H1 (cell line): ENCODE results near the gene KLRK1. TPM values are rescaled to one million over a fixed set of nuclear protein-coding genes. Genes with fewer than 3 reads are reported as not detected.

ENCODE experiments used
- CTCF ChIA-PET: fragments of 300-600 bp; sonication (Branson Sonifier 250); formaldehyde crosslinking; loops from one replicate; lab custom pipeline; 2021; ENCODE audit not compliant: partially characterized antibody; lab: Charles Lee
- POLR2A ChIA-PET: fragments of 300-600 bp; sonication (Branson Sonifier 250); formaldehyde crosslinking; loops from one replicate; lab custom pipeline; 2021; ENCODE audit warnings: inconsistent platforms; ENCODE audit not compliant: partially characterized antibody; lab: Charles Lee
- DNase-seq, 2 experiments: peaks; one replicate each; pipeline versions ENCODE4 v3.0.0 to v3.0.0-alpha.2; 2010 to 2022; ENCODE audit warnings: low spot score in 2 of 2, low read depth in 1 of 2, mixed read lengths in 1 of 2
- FAIRE-seq: peaks from 2 replicates; lab custom pipeline; 2011; peaks lifted over from hg19 to GRCh38; lab: Jason Lieb, UNC
- H2AFZ ChIP-seq: 2 replicates; pipeline ENCODE4 v1.8.1; 2012; ENCODE audit warnings: low read length, inconsistent platforms
- H2AK5ac ChIP-seq: 2 replicates; pipeline ENCODE4 v1.6.1; 2013; ENCODE audit warnings: low read depth, low read length
- H2BK120ac ChIP-seq: replicated peaks from 2 replicates; pipeline ENCODE3; 2013; ENCODE audit warnings: low read depth, low read length, inconsistent platforms
- H2BK12ac ChIP-seq: 2 replicates; pipeline ENCODE4 v1.6.1; 2013; ENCODE audit warnings: low read depth, low read length
- H2BK15ac ChIP-seq: 2 replicates; pipeline ENCODE4 v1.6.1; 2013; ENCODE audit warnings: low read length
- H2BK20ac ChIP-seq: 2 replicates; pipeline ENCODE4 v1.6.1; 2013; ENCODE audit warnings: low read length
- H2BK5ac ChIP-seq: 2 replicates; pipeline ENCODE4 v1.6.1; 2013; ENCODE audit warnings: low read depth, low read length
- H3K14ac ChIP-seq: 2 replicates; pipeline ENCODE4 v1.6.1; 2013; ENCODE audit warnings: inconsistent platforms; ENCODE audit not compliant: insufficient read length
- H3K18ac ChIP-seq: 2 replicates; pipeline ENCODE4 v1.6.1; 2013; ENCODE audit warnings: low read length; ENCODE audit errors: extremely low read depth
- H3K23ac ChIP-seq: 2 replicates; pipeline ENCODE4 v1.6.1; 2013; ENCODE audit warnings: inconsistent platforms; ENCODE audit not compliant: insufficient read length
- H3K23me2 ChIP-seq: 2 replicates; pipeline ENCODE4 v1.6.1; 2013; ENCODE audit warnings: low read depth, low read length
- H3K27ac ChIP-seq: 2 replicates; pipeline ENCODE4 v1.6.1; 2011; ENCODE audit warnings: low read depth, low read length, inconsistent platforms
- H3K27me3 ChIP-seq, 4 experiments: replicated peaks in 1 of 4; 1 replicate in 1 of 4; 2 replicates in 3 of 4; pipeline versions ENCODE4 v1.6.1 to v1.8.1; 2011 to 2013; ENCODE audit warnings: low read length in 3 of 4, mild to moderate bottlenecking in 3 of 4, inconsistent platforms in 2 of 4, mixed read lengths in 2 of 4, moderate library complexity in 1 of 4; ENCODE audit not compliant: control insufficient read depth in 3 of 4, insufficient read depth in 3 of 4; ENCODE audit errors: extremely low read depth in 1 of 4
- H3K36me3 ChIP-seq, 4 experiments: 2 replicates each; pipeline versions ENCODE4 v1.6.1 to v1.8.1; 2011 to 2013; ENCODE audit warnings: mild to moderate bottlenecking in 4 of 4, low read length in 3 of 4, moderate library complexity in 2 of 4, control low read depth in 1 of 4, inconsistent platforms in 1 of 4; ENCODE audit not compliant: insufficient read depth in 4 of 4, control insufficient read depth in 2 of 4
- H3K4ac ChIP-seq: replicated peaks from 2 replicates; pipeline ENCODE3; 2013; ENCODE audit warnings: low read length, low read depth, mixed read lengths, inconsistent platforms; ENCODE audit not compliant: insufficient read length
- H3K4me1 ChIP-seq, 4 experiments: replicated peaks in 1 of 4; 1 replicate in 1 of 4; 2 replicates in 3 of 4; pipeline versions ENCODE4 v1.6.1 to v1.8.1; 2011 to 2013; ENCODE audit warnings: low read length in 3 of 4, inconsistent platforms in 2 of 4, mixed read lengths in 1 of 4; ENCODE audit not compliant: insufficient read depth in 4 of 4, control insufficient read depth in 3 of 4
- H3K4me2 ChIP-seq, 2 experiments: 2 replicates each; pipeline versions ENCODE4 v1.6.1 to v1.8.1; 2011 to 2013; ENCODE audit warnings: low read depth in 2 of 2, low read length in 2 of 2, control low read depth in 1 of 2, inconsistent platforms in 1 of 2, mild to moderate bottlenecking in 1 of 2; ENCODE audit not compliant: insufficient read depth in 1 of 2
- H3K4me3 ChIP-seq, 4 experiments: fragments of 200-600, 300-600 bp in 1 of 4; sonication (generic), shearing (Covaris generic), sonication (Bioruptor Twin) in 1 of 4; 2 replicates each; pipeline versions ENCODE4 v1.5.1 to v1.8.1; 2011 to 2016; ENCODE audit warnings: low read length in 4 of 4, low read depth in 3 of 4, control low read depth in 2 of 4, inconsistent platforms in 2 of 4, mild to moderate bottlenecking in 2 of 4, mixed read lengths in 1 of 4, moderate library complexity in 1 of 4; ENCODE audit not compliant: insufficient read depth in 2 of 4; ENCODE audit errors: extremely low read depth in 1 of 4
- H3K56ac ChIP-seq: replicated peaks from 2 replicates; pipeline ENCODE3; 2013; ENCODE audit warnings: low read depth, mild to moderate bottlenecking, mixed read lengths, low read length, inconsistent platforms; ENCODE audit not compliant: insufficient read length
- H3K79me1 ChIP-seq: 2 replicates; pipeline ENCODE4 v1.6.1; 2013; ENCODE audit warnings: low read depth, low read length, control low read depth
- H3K79me2 ChIP-seq, 2 experiments: 2 replicates each; pipeline versions ENCODE4 v1.6.1 to v1.8.1; 2012 to 2013; ENCODE audit warnings: low read length in 2 of 2, mild to moderate bottlenecking in 2 of 2, inconsistent platforms in 1 of 2; ENCODE audit not compliant: insufficient read depth in 2 of 2, control insufficient read depth in 1 of 2
- H3K9ac ChIP-seq, 4 experiments: replicated peaks in 1 of 4; 1 replicate in 1 of 4; 2 replicates in 3 of 4; pipeline versions ENCODE4 v1.6.1 to v1.8.1; 2011 to 2013; ENCODE audit warnings: low read depth in 3 of 4, low read length in 3 of 4, control low read depth in 2 of 4, mild to moderate bottlenecking in 2 of 4, moderate library complexity in 2 of 4, inconsistent platforms in 1 of 4; ENCODE audit errors: extremely low read depth in 1 of 4
- H3K9me3 ChIP-seq, 2 experiments: 2 replicates each; pipeline versions ENCODE4 v1.6.1 to v1.8.1; 2012 to 2013; ENCODE audit warnings: mild to moderate bottlenecking in 2 of 2, moderate library complexity in 2 of 2, control low read depth in 1 of 2, inconsistent platforms in 1 of 2, low read depth in 1 of 2, low read length in 1 of 2, mixed read lengths in 1 of 2; ENCODE audit not compliant: insufficient read depth in 2 of 2
- H4K20me1 ChIP-seq, 2 experiments: replicated peaks in 1 of 2; 2 replicates each; pipeline versions ENCODE3 to v1.8.1; 2011 to 2013; ENCODE audit warnings: inconsistent platforms in 2 of 2, low read length in 2 of 2, mild to moderate bottlenecking in 1 of 2; ENCODE audit not compliant: insufficient read depth in 2 of 2, control insufficient read depth in 1 of 2
- H4K5ac ChIP-seq: 2 replicates; pipeline ENCODE4 v1.6.1; 2013; ENCODE audit warnings: low read length, low read depth, mixed read lengths, inconsistent platforms; ENCODE audit not compliant: insufficient read length
- H4K8ac ChIP-seq: 2 replicates; pipeline ENCODE4 v1.8.0; 2013; ENCODE audit warnings: mild to moderate bottlenecking, moderate library complexity, low read length, inconsistent platforms; ENCODE audit not compliant: insufficient read depth; ENCODE audit errors: extremely low read depth
- H4K91ac ChIP-seq: replicated peaks from 2 replicates; pipeline ENCODE3; 2013; ENCODE audit warnings: low read length, mixed read lengths, inconsistent platforms; ENCODE audit not compliant: insufficient read length
- BRCA1 ChIP-seq: IDR thresholded peaks from 2 replicates; pipeline ENCODE4 v1.6.1; 2012; ENCODE audit warnings: low read depth, low read length, improper control_type of control experiment
- CBX8 ChIP-seq: fragments of 300-800, 300-1000 bp; sonication (generic); IDR thresholded peaks from 2 replicates; pipeline ENCODE4 v1.7.1; 2016; ENCODE audit warnings: low read depth, low read length, borderline replicate concordance
- CEBPB ChIP-seq: IDR thresholded peaks from 2 replicates; pipeline ENCODE4 v1.6.1; 2012; ENCODE audit warnings: low read depth, low read length
- CREB1 ChIP-seq: IDR thresholded peaks from 2 replicates; pipeline ENCODE4 v1.6.1; 2012; ENCODE audit warnings: inconsistent platforms
- GTF2F1 ChIP-seq: IDR thresholded peaks from 2 replicates; pipeline ENCODE4 v1.6.1; 2012; ENCODE audit warnings: low read depth, low read length, improper control_type of control experiment, borderline replicate concordance
- JUN ChIP-seq: IDR thresholded peaks from 2 replicates; pipeline ENCODE4 v1.6.1; 2011; ENCODE audit warnings: low read depth, mild to moderate bottlenecking, improper control_type of control experiment, low read length
- KDM4A ChIP-seq: IDR thresholded peaks from one replicate; pipeline ENCODE4 v1.7.1; 2012; ENCODE audit warnings: low read depth, mild to moderate bottlenecking, moderate library complexity, low read length, inconsistent platforms; ENCODE audit not compliant: severe bottlenecking
- MAX ChIP-seq: IDR thresholded peaks from 2 replicates; pipeline ENCODE4 v1.6.1; 2012; ENCODE audit warnings: inconsistent platforms
- NANOG ChIP-seq: IDR thresholded peaks from 2 replicates; pipeline ENCODE4 v1.6.1; 2011; ENCODE audit warnings: low read length, low read depth, mild to moderate bottlenecking, inconsistent platforms; ENCODE audit not compliant: insufficient read depth, poor library complexity, severe bottlenecking
- PHF8 ChIP-seq: fragments of 200-600 bp; sonication (generic); conservative IDR thresholded peaks from 2 replicates; pipeline ENCODE4 v1.7.1; 2012; ENCODE audit warnings: low read depth, mild to moderate bottlenecking, inconsistent platforms, low read length, moderate library complexity
- SP4 ChIP-seq: IDR thresholded peaks from 2 replicates; pipeline ENCODE4 v1.6.1; 2012; ENCODE audit warnings: low read length, inconsistent platforms
- SUZ12 ChIP-seq: fragments of 200-600 bp; sonication (generic); IDR thresholded peaks from 2 replicates; pipeline ENCODE4 v1.6.1; 2012; ENCODE audit warnings: mild to moderate bottlenecking, inconsistent platforms, low read length, moderate library complexity, mixed read lengths
- WGBS, 2 experiments: shearing (Covaris generic) in 1 of 2; methylation state at CpG; one replicate each; pipeline versions ENCODE4 v1.1.6 to v1.1.7; 2013 to 2015; ENCODE audit warnings: low lambda C conversion rate in 2 of 2, mixed read lengths in 2 of 2, inconsistent platforms in 1 of 2, low coverage in 1 of 2, missing lambda C conversion rate in 1 of 2; ENCODE audit not compliant: insufficient replicate concordance in 2 of 2, insufficient coverage in 1 of 2, insufficient read length in 1 of 2; ENCODE audit errors: extremely low coverage in 1 of 2, missing lambda C conversion rate in 1 of 2; 5-methylcytosine and 5-hydroxymethylcytosine counted together
- polyA plus RNA-seq, 7 experiments: library from polyadenylated mRNA; depleted of rRNA in 3 of 7; stranded (reverse) in 5 of 7; unstranded in 2 of 7; fragments of >200 nt in 5 of 7; fragments of 200-250 nt in 2 of 7; gene quantifications; 1 replicate in 5 of 7; 2 replicates in 1 of 7; 4 replicates in 1 of 7; pipeline versions ENCODE4 v1.2.1 to v1.2.3, GENCODE V29; 2011 to 2013; ENCODE audit warnings: missing spikeins in 2 of 7, mixed read lengths in 2 of 7
- total RNA-seq: library from RNA; stranded (reverse); fragmentation: NEBNext Ultra II Directional; extraction: Animal tissue kit (Norgen Biotek cat#: 25700); gene quantifications from 2 replicates; pipeline ENCODE4 v1.2.1, GENCODE V29; 2021

KLRK1 gene
- total and polyA plus RNA-seq, 2 of the 8 experiments (the other 6 are each of a cell fraction or from before 2014, with no cell fraction given) = not detected

GRCh38 chr12:10381928-10382628 is 7.8 kb downstream of the KLRK1 start:
- Histone ChIP-seq H4K5ac (no peak overlapping the region), H3K56ac (no peak overlapping the region), H2AFZ (no peak overlapping the region), H3K9me3 (no peaks in the 10 kb centered on the region; a peak in 1 of 4 replicates), H2BK15ac (no peak overlapping the region), H3K79me1 (no peaks in the 10 kb centered on the region), H3K23ac (no peak overlapping the region), H2BK120ac (no peak overlapping the region), H3K4me3 (no peak overlapping the region), H3K36me3 (no peaks in the 10 kb centered on the region), H3K27ac (no peak overlapping the region), H3K4me1 (no peaks in the 10 kb centered on the region), H2AK5ac (no peak overlapping the region), H3K4me2 (no peak overlapping the region), H4K91ac (no peak overlapping the region), H4K20me1 (no peaks in the 10 kb centered on the region), H3K27me3 (no peaks in the 10 kb centered on the region), H3K4ac (no peak overlapping the region), H3K14ac (no peak overlapping the region), H3K79me2 (no peaks in the 10 kb centered on the region), H3K9ac (no peak overlapping the region), H3K23me2 (no peaks in the 10 kb centered on the region), H3K18ac (no peak overlapping the region), H2BK20ac (no peak overlapping the region), H4K8ac (no peak overlapping the region; the same call in 1 of the 2 replicates), H2BK12ac (no peak overlapping the region), H2BK5ac (no peak overlapping the region)
- CTCF ChIA-PET = no interaction called here
- DNase-seq = no peak
- WGBS, 2 experiments = 94% methylated on average over 4 of the region's 4 CpGs; no CpG with 5 or more reads in 1 of the 2 experiments
- POLR2A ChIA-PET = no interaction called here
- no peak for FAIRE-seq
- no peak for TF ChIP-seq SP4
- no peak for TF ChIP-seq PHF8
- TF ChIP-seq CEBPB = no peak
- no peak for TF ChIP-seq GTF2F1
- no peak for TF ChIP-seq KDM4A
- TF ChIP-seq CBX8 = no peak
- TF ChIP-seq SUZ12 = no peak
- TF ChIP-seq NANOG = no peak
- TF ChIP-seq BRCA1 = no peak
- TF ChIP-seq MAX = no peak
- TF ChIP-seq JUN = no peak
- TF ChIP-seq CREB1 = no peak
